Astrocyte of the spinal cord (primary cell): ENCODE results near the gene SLC5A10.
"Not testable (repeated sequence)": the region's sequence is repeated elsewhere in the genome, so short reads cannot be mapped to it uniquely, and the experiment has no call there.

Source experiments
- DNase-seq: peaks from one replicate; pipeline ENCODE4 v3.0.0; 2011; ENCODE audit warnings: low read depth, low spot score
- H3K4me3 ChIP-seq: 2 replicates; pipeline ENCODE4 v1.5.1; 2011; ENCODE audit warnings: low read depth, mild to moderate bottlenecking, low read length, moderate library complexity
- in situ Hi-C: cut with HindIII; loops from 2 replicates; pipeline ENCODE4 v1.10.0; 2017; ENCODE audit warnings: low sequenced_read_pairs
- TF ChIP-seq, protein P1 (sequence below): IDR thresholded peaks from 2 replicates; pipeline ENCODE4 v1.5.1; 2012; ENCODE audit warnings: low read depth, mild to moderate bottlenecking, low read length, inconsistent platforms

The SLC5A10 gene

DNA sequence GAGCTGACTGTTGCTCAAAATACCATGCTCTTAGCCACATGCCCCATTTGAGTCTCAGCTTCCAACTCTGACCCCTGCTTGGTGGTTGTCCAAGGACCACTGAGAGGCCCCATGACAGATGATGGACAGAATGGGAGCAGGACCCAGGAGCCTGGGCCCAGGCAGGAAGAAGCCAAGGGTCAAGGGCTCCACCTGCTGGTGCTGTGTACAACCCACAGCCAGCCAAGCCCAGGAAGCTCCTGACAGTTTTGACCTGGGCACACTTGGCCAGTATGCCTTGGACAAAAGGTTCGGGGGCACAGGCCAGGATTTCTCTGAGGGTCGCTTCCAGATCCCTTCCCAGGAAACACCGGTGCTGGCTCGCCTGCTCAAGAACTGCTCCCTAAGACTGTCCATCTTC lies 79.8 kb downstream of the SLC5A10 start:
- in situ Hi-C loops, H3K4me3 ChIP-seq, DNase-seq: not testable (repeated sequence)
- TF ChIP-seq, protein P1, sequence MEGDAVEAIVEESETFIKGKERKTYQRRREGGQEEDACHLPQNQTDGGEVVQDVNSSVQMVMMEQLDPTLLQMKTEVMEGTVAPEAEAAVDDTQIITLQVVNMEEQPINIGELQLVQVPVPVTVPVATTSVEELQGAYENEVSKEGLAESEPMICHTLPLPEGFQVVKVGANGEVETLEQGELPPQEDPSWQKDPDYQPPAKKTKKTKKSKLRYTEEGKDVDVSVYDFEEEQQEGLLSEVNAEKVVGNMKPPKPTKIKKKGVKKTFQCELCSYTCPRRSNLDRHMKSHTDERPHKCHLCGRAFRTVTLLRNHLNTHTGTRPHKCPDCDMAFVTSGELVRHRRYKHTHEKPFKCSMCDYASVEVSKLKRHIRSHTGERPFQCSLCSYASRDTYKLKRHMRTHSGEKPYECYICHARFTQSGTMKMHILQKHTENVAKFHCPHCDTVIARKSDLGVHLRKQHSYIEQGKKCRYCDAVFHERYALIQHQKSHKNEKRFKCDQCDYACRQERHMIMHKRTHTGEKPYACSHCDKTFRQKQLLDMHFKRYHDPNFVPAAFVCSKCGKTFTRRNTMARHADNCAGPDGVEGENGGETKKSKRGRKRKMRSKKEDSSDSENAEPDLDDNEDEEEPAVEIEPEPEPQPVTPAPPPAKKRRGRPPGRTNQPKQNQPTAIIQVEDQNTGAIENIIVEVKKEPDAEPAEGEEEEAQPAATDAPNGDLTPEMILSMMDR, result peak; percentile 41

DNA sequence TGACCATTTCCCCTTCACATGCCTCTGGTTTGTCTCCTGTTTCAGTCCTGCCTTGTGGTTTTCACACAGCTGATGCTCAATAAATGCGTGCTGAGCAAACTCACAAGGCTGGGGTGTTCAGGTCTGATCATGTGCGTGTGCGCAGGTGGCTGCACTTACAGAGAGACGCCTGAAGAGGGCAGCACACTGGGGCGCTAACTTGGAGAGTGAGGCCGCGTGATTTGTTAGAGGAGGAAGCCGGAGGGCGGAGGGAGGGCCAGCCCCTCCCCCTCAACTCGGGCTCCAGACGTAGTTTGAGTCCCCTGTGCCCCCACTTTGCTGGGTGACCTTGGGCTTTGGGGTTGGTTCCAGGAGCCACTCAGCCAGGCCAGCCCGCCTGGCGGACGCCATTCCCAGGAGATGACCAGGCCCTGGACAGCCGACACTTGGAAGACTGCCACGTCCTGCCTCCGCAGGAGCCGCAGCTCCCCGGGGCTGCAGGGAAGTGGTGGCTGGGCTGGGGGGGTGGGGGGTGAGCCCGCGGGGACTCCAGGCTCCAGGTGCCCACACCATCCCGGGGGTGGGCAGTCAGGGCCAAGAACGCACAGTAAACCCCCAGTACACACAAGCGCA lies 80.5 kb downstream of the SLC5A10 start:
- DNase-seq, in situ Hi-C loops, H3K4me3 ChIP-seq: not testable (repeated sequence)

DNA sequence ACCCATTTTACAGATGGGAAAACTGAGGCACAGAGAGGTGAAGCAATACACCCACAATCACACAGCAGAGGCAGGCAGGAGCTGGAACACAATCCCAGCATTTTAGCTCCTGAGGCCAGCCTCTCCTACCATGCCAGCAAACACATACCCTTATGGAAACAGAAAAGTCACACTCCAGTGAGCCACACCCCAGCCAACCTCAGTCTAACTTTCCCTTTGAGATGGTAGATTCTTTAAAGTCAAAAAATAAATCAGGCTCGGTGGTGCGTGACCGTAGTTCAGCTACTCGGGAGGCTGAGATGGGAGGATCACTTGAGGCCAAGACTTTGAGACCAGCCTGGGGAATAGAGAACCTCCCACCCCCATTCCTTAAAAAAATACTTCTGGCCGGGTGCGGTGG lies 84.2 kb downstream of the SLC5A10 start:
- DNase-seq, H3K4me3 ChIP-seq, in situ Hi-C loops: not testable (repeated sequence)

DNA sequence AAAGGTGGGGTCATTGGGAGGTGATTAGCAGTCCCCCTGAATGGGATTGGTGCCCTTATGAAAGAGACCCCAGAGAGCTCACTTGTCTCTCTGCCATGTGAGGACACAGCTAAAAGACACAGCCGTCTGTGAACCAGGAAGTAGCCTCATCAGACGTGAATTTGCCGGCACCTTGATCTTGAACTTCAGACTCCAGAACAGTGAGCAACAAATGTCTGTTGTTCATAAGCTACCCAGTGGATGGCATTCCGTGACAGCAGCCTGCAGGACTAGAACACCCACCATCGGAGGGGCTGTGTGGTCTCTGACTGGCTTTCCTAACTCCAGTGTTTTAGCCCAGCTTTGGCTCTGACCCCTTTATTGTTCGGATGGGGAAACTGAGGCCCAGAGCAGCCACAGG lies 85.6 kb downstream of the SLC5A10 start:
- DNase-seq, H3K4me3 ChIP-seq, in situ Hi-C loops: not testable (repeated sequence)

DNA sequence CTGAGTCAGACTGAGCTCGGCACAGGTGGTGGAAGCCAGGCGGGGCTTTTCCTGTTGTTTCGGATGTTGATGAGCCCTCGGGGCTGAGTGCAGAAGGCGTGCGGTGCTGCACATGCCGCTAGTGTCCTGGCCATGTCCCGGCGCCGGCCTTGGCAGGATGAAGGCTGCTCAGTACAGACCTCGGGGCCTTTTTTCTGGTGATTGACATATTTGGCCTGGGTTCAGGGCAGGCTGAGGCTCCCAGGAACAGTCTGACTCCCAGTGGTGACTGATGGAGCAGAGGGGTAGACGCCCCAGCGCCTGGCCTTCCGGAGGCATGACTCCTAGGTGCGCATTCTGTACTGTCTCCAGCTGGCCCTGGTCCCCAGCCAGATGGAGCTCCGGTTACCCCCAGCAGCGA lies 86.0 kb downstream of the SLC5A10 start:
- H3K4me3 ChIP-seq, DNase-seq, in situ Hi-C loops: not testable (repeated sequence)

DNA sequence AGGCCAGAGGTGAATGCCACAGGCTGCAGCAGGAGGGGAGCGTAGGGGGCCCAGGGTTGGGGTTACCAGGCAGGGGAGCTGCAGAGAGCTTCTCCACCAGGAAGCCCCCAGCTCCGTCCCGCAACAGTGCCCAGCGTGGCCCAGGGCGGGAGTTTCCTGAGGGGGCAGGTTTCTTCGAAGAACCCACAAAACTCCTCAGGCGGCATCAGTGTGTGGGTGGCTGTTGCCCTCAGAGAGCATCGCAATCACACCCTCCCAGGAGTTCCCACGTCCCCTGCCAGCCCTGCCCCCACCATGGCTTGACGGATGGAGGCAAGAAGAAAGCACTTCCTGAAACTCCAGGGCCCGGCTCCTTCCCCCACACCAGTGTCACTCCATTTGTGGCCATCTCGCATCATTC lies 86.8 kb downstream of the SLC5A10 start:
- H3K4me3 ChIP-seq, in situ Hi-C loops, DNase-seq: not testable (repeated sequence)

DNA sequence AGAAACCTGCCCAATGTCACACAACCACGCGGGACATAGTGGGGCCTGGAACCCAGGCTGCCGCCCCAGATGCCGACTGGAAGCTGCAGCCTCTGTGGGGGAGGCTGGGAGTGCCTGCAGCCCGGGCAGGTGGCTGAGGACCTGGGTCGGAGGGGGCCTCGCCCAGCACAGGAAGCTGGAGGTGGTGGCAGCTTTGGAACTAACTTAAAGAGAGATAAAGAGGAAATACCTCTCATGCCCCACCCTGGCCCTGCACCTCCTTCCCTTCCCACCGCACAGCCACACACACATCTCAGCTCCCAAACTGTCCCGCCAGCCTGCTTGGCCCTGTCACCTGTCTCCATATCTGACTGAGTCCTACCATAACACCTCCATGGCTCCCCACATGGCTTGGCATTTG lies 88.4 kb downstream of the SLC5A10 start:
- H3K4me3 ChIP-seq, in situ Hi-C loops, DNase-seq: not testable (repeated sequence)

DNA sequence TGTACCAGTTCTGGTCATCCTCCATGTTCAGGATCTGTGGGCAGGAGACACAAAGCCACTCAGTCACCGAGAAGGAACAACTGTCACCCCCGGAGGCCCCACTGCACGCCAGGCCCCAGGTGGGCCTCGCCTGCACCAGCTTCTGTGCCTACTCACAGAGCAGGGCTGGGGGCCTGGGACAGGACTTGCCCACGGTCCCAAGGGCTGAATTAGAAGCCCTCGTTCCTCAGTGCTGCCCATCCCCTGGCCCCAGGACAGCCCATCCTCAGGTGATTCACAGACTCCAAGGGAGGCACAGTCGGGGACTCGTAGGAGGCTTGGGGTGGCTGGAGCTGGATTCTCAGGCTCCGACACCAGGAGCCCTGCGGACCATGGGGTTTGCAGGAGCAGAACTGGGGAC lies 89.9 kb downstream of the SLC5A10 start:
- in situ Hi-C loops, H3K4me3 ChIP-seq, DNase-seq: not testable (repeated sequence)

DNA sequence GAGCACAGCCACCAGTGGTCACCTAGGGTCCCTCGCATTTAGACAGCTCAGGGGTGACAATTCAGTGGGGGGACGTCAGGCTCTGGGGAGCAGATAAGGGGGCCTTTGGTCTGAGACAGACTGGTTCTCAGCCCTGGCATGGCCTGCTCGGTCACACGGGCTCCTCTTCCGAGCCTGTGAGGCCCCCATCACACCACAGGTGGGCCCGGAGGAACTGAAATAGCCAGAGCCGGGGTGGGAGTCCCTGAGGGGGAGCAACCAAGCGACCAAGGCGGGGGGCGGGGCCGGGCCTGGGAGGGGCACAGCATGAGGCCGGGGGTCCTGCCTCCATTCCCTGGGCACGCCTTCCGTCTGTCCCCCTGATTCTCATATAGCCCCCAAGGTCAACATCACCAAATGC lies 90.4 kb downstream of the SLC5A10 start:
- DNase-seq, H3K4me3 ChIP-seq, in situ Hi-C loops: not testable (repeated sequence)

DNA sequence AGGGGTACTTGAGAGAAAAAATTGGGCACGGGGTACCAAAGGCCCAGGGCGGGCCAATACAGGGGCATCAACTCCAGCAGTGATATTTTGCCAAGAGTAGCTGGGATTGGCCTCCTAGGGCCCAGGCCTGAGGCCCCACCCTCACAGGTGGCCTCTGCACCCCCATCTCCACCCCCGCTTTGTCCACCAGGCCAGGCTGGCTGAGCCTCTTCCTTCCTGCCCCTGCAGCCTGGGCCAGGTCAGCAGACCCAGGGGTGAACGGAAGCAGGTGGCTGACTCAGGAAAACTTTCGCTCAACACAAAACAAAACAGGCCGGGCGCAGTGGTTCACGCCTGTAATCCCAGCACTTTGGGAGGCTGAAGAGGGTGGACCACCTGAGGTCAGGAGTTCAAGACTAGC lies 91.1 kb downstream of the SLC5A10 start:
- DNase-seq, H3K4me3 ChIP-seq, in situ Hi-C loops: not testable (repeated sequence)

DNA sequence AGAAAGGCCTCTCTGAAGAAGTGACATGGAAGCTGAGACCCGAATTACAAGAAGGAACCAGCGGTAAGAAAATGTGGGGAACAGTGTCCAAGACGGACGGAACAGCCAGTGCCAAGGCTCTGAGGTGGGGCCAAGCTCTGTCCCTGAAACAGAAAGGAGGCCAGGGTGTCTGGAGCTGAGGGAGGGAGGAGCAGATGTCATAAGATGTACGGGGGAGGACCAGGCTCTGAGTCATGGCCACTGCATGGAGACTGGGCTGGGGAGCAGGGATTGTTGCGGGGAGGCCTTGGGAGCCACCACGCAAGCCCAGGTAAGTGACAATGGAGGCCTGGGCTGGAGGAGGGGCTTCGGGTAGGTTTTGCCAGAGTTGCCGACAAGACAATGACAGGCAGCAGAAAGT lies 92.7 kb downstream of the SLC5A10 start:
- in situ Hi-C loops, DNase-seq, H3K4me3 ChIP-seq: not testable (repeated sequence)

DNA sequence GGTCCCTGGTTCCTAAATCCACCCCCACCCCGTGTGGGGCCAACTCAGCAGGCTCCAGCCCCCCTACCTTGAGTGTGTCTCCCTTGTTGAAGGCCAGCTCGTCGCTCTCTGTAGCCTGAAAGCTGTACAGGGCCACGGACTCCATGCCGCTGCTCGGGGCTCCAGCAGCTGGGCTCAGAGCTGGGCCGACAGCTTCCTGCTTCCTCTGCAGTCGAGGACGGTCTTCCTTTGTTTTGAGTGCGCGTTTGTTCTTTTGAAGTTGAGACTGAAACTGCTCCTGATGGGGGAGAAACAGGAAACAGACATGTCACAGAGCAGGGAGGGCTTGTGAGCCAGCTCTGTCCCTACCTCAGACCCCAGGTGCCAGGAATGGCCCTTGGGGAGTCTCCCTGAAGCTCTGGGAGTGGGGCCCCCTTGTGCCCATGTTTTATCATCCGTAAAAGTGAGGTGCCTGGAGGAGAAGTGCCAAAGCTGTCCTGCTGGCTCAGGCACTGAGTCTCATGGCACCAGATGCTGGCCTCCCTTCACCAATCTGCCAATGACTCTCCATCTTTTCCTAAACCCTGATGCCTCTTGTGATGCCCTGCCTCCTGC lies 94.9 kb downstream of the SLC5A10 start, which contains the start of gene GRAP:
TSS of gene GRAP (minus strand) at position 176 of the 594 bp plus-strand sequence. CDS start at position 145, 31 bp downstream.
- H3K4me3 ChIP-seq, DNase-seq, in situ Hi-C loops: not testable (repeated sequence)

DNA sequence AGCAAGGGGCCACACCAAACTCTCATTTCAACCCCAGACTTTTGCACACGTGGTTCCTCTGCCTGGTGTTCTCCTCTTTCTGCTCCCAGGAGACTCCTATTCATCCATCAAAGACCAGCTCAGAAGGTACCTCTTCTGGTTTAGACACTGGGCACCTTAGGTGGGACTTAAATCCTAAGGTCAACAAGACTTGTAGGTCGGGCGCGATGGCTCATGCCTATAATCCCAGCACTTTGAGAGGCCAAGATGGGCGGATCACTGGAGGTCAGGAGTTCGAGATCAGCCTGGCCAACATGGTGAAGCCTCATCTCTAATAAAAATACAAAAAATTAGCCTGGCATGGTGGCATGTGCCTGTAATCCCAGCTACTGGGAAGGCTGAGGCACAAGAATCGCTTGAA lies 95.5 kb downstream of the SLC5A10 start:
- DNase-seq, in situ Hi-C loops, H3K4me3 ChIP-seq: not testable (repeated sequence)

DNA sequence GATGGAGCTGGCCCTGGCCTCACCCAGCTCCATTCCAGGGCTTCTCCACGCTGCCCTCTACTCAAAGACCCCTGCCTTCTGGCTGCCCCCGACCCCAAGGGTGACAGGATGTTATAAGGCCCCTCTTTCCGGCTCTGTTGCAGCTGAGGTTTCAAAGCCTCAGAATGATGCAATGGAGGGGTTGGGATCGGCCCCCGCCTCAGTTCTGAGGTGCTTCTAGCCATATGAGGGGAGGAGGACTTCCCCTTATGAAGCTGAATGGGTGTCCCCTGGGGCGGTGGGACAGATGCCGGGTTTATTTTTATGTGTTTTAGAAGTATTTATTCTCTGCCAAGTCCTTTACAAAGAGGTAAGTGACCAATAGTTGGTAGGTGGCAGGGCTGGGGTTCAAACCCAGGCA lies 96.9 kb downstream of the SLC5A10 start:
- H3K4me3 ChIP-seq, DNase-seq, in situ Hi-C loops: not testable (repeated sequence)

DNA sequence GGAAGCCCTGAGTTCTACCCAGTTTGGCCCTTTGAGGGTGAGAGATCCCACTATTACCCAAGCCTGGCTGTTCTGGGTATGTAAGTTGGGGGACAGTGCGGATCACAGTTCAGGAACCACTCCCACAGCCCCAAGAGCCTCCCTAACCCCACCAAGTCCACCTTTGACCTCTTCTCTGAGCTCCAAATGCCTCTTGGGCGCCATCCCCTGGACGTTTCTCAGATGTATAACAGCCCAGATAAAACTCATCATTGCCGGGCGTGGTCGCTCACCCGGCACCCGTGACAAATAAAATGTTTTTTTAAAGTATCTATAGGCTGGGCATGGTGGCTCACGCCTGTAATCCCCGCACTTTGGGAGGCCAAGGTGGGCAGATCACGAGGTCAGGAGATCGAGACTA lies 103.5 kb downstream of the SLC5A10 start:
- DNase-seq, in situ Hi-C loops, H3K4me3 ChIP-seq: not testable (repeated sequence)

DNA sequence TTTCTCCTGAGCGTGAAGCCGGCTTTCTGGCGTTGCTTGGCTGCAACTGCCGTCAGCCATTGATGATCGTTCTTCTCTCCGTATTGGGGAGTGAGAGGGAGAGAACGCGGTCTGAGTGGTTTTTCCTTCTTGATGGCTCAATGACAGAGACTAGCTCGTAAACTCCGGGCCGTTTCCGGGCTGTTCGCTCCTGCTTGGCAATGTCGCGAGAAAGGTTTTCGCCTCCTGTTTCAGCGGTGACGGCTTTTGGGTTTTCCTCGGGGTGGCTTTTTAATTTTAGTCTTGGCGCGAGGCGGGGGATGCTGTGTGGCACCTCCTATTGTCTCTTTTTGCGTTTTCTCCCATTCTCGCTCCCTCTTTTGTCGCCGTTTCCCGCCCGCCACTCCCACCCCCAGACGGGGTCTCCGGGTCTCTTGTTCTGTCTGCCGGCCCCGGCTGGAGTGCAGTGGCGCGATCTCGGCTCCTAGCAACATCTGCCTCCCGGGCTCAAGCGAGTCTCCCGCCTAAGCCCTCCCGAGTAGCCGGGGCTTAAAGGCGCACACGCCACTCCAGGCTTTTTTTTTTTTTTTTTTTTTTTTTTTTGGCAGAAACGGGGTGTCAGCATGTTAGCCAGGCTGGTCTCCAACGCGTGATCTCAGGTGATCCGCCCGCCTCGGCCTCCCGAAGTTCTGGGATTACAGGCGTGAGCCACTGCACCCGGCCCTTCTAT lies 110.2 kb downstream of the SLC5A10 start:
- in situ Hi-C loops, H3K4me3 ChIP-seq, DNase-seq: not testable (repeated sequence)
